ENCODE measurements around the gene FGF22. TPM values are rescaled to one million over a fixed set of nuclear protein-coding genes. Genes with fewer than 3 reads are reported as not detected.

Gene FGF22
- total RNA-seq, 1 experiment from 2014 or later: 1.3 TPM

DNA sequence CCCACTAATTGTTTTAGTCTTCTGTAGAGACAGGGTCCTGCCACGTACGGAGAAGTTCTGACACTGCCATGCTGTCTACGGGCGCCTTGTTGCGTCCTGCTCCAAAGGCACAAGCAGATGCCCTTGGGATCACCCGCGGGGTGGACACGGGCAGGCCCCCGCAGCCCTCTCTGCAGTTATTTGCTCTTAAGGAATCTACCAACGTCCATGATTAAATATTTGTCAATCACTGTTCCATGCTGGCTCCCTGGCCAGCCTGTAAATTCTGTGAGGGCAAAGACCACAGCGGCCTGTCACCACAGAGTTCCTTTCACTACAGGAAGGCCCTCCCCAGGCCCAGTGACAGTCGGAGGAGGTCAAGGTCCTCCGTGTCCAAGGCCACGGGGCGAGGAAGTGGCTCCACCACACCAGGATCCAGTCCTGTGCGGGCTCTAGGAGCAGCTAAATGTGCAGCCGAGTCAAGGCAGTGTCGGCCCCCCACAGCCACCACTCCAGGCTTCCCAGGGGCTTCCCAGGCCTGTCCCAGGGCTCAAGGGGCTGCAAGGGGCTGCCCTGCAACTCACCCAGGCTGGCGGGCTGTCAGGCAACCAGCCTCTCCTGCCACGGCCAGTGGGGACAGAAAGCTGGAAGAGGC, 21.2 kb downstream of the FGF22 start:
- H3F3A ChIP-seq (ENCODE audit: low read length, unreplicated experiment): no peaks in the 10 kb centered on the region
- H3K4me3 ChIP-seq (ENCODE audit: low read length): peak overlapping the region; percentile 88
- TF ChIP-seq EZH2 (IDR thresholded peaks at IDR 0.05; ENCODE audit: low read length, unreplicated experiment) (no peak), EZH2phosphoT487 (IDR thresholded peaks at IDR 0.05; ENCODE audit: borderline replicate concordance, low read length) (no peak)
- TF ChIP-seq, protein P1, sequence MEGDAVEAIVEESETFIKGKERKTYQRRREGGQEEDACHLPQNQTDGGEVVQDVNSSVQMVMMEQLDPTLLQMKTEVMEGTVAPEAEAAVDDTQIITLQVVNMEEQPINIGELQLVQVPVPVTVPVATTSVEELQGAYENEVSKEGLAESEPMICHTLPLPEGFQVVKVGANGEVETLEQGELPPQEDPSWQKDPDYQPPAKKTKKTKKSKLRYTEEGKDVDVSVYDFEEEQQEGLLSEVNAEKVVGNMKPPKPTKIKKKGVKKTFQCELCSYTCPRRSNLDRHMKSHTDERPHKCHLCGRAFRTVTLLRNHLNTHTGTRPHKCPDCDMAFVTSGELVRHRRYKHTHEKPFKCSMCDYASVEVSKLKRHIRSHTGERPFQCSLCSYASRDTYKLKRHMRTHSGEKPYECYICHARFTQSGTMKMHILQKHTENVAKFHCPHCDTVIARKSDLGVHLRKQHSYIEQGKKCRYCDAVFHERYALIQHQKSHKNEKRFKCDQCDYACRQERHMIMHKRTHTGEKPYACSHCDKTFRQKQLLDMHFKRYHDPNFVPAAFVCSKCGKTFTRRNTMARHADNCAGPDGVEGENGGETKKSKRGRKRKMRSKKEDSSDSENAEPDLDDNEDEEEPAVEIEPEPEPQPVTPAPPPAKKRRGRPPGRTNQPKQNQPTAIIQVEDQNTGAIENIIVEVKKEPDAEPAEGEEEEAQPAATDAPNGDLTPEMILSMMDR (conservative IDR thresholded peaks at IDR 0.05; ENCODE audit: low read depth, low read length): no peak
- H2AFZ ChIP-seq (ENCODE audit: low read length): no peak overlapping the region
- ATAC-seq: no peak
- intact Hi-C loops (cut with micrococcal nuclease): no loop called here
- no TSS peak for BruUV-seq (replicated peaks)
- no peaks in the 10 kb centered on the region for H3K36me3 ChIP-seq (ENCODE audit: low read depth, low read length)
- H3K27ac ChIP-seq (ENCODE audit: low read length): peak overlapping the region; percentile 70; the same call in 1 of the 2 replicates
- peak overlapping the region; percentile 99 for H3K4me2 ChIP-seq (ENCODE audit: low read length)
- CTCF ChIA-PET: no interaction called here
- H3K79me2 ChIP-seq (ENCODE audit: low read length): peaks cover 70% of the 10 kb centered on the region
- no peak for DNase-seq
- no peaks in the 10 kb centered on the region for H3K27me3 ChIP-seq (ENCODE audit: low read length)
- H3K9me2 ChIP-seq (replicated peaks; ENCODE audit: low read length): no peaks in the 10 kb centered on the region
- H3K9me3 ChIP-seq (ENCODE audit: low read length): no peaks in the 10 kb centered on the region
- POLR2A ChIA-PET (ENCODE audit: unreplicated experiment): interaction anchor here (0.6 kb wide), 1 partner anchor 247 kb away, joined by 3 read pairs; no protein-coding TSS in a partner anchor
- H4K20me1 ChIP-seq (ENCODE audit: low read length): peaks cover 46% of the 10 kb centered on the region
- H3K9ac ChIP-seq (ENCODE audit: low read length): peak overlapping the region; percentile 99
- H3K4me1 ChIP-seq (ENCODE audit: insufficient read depth, low read length): peaks cover 21% of the 10 kb centered on the region

DNA sequence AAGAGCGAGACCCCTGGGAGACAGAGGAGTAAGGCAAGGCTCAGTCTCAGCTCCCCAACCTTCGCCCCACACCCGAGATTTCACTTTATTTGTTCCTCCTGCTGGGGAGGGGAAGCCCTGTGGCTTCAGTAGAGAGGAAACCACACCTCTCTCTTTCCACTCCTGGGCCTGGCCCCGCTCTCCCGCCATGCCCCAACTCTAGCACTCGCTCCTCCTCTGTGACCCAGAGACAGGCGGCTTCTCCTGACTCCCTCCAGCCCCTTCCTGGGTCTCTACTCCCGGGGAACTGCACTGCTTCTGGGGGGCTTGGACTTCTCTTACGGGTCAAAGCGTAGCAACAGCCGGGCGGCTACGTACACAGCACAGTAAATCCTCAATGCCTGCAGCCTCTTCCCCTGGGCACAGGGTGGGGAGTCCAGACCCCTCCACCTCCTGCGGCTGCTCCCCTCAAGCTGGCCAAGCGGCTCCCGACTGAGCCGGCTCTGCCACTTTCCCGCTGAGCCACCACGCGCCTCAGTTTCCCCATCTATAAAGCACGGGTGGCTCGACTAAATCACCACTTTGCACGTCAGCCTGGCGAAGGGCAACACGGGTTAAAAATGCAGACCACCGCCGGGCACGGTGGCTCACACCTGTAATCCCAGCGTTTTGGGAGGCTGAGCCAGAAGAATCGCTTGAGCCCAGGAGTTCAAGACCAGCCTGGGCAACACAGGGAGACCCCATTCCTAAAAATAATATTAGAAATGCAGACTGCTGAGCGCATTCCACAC, 21.9 kb downstream of the FGF22 start:
- H3K4me2 ChIP-seq (ENCODE audit: low read length): peak overlapping the region; percentile 99
- ATAC-seq (peak; percentile 40), DNase-seq (no peak)
- TSS peak; percentile 55 for BruUV-seq (replicated peaks)
- peak overlapping the region; percentile 99 for H3K9ac ChIP-seq (ENCODE audit: low read length)
- H3K79me2 ChIP-seq (ENCODE audit: low read length): peaks cover 63% of the 10 kb centered on the region
- H3K4me3 ChIP-seq (ENCODE audit: low read length): peak overlapping the region; percentile 88
- TF ChIP-seq, protein P1 (conservative IDR thresholded peaks at IDR 0.05; ENCODE audit: low read depth, low read length): no peak
- TF ChIP-seq EZH2phosphoT487 (IDR thresholded peaks at IDR 0.05; ENCODE audit: borderline replicate concordance, low read length): no peak
- TF ChIP-seq EZH2 (IDR thresholded peaks at IDR 0.05; ENCODE audit: low read length, unreplicated experiment): no peak
- no peaks in the 10 kb centered on the region for H3F3A ChIP-seq (ENCODE audit: low read length, unreplicated experiment)
- H4K20me1 ChIP-seq (ENCODE audit: low read length): peaks cover 44% of the 10 kb centered on the region
- H3K36me3 ChIP-seq (ENCODE audit: low read depth, low read length): no peaks in the 10 kb centered on the region
- H3K4me1 ChIP-seq (ENCODE audit: insufficient read depth, low read length): peaks cover 21% of the 10 kb centered on the region
- no peaks in the 10 kb centered on the region for H3K9me2 ChIP-seq (replicated peaks; ENCODE audit: low read length)
- no peaks in the 10 kb centered on the region for H3K9me3 ChIP-seq (ENCODE audit: low read length)
- intact Hi-C loops (cut with micrococcal nuclease): no loop called here
- ChIA-PET POLR2A (ENCODE audit: unreplicated experiment) (interaction anchor here (0.6 kb wide), 1 partner anchor 246 kb away, joined by 3 read pairs; no protein-coding TSS in a partner anchor), CTCF (no interaction called here)
- no peaks in the 10 kb centered on the region for H3K27me3 ChIP-seq (ENCODE audit: low read length)
- H2AFZ ChIP-seq (ENCODE audit: low read length): no peak overlapping the region
- H3K27ac ChIP-seq (ENCODE audit: low read length): peak overlapping the region; percentile 70
